ENCODE data around the gene KCNQ1OT1. TPM values are rescaled to one million over a fixed set of nuclear protein-coding genes. Genes with fewer than 3 reads are reported as not detected.

Gene KCNQ1OT1
- total and polyA plus RNA-seq, 9 of the 15 experiments (the other 6 are each of a cell fraction or from before 2014, with no cell fraction given): 0.04 to 2.3 (median 0.74) TPM

GRCh38 chr11:2566223-2567025 is 133.4 kb downstream of the KCNQ1OT1 start (continued):
- TF ChIP-seq ZBTB40 (IDR thresholded peaks at IDR 0.05) (no peak), ZBTB40 (CRISPR knock-in tag; IDR thresholded peaks at IDR 0.05) (no peak), ZNF668 (CRISPR knock-in tag; IDR thresholded peaks at IDR 0.05) (no peak), SMC3 (conservative IDR thresholded peaks at IDR 0.05; ENCODE audit: insufficient read depth, low read depth, low read length) (peak; percentile 41; the same call in 1 of the 2 replicates), ELF4 (CRISPR knock-in tag; IDR thresholded peaks at IDR 0.05) (no peak), ZNF75A (CRISPR knock-in tag; IDR thresholded peaks at IDR 0.05) (no peak), RBBP5 (IDR thresholded peaks at IDR 0.05; ENCODE audit: borderline replicate concordance, insufficient read depth, low read length, poor library complexity, severe bottlenecking) (no peak), BDP1 (IDR thresholded peaks at IDR 0.05; ENCODE audit: insufficient read depth, insufficient read length) (no peak)
- TF ChIP-seq, protein P1, sequence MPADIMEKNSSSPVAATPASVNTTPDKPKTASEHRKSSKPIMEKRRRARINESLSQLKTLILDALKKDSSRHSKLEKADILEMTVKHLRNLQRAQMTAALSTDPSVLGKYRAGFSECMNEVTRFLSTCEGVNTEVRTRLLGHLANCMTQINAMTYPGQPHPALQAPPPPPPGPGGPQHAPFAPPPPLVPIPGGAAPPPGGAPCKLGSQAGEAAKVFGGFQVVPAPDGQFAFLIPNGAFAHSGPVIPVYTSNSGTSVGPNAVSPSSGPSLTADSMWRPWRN (IDR thresholded peaks at IDR 0.05; ENCODE audit: low read depth): no peak
